ENCODE measurements around the gene SLC6A2.

Gene SLC6A2

DNA sequence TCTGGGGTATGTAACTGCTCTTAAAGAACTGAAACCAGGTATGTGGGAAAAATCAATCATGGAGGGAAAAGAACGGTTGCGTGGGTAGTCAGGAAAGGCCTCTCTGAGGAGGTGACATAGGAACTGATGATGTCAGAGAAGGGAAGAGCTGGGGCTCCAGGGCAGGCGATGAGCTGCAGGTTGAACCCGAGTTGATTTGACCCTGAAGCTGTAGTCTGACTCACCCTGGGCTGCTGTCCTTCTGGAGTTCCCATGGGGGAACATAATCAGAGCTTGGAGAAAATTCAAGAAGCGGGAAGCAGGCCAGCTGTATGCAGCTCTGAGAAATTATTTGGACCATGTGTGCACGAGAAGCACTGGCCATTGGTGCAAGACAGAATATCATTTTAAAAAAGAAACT, 16.7 kb downstream of the SLC6A2 start:
- DNase-seq (ENCODE audit: low spot score), result no peak

DNA sequence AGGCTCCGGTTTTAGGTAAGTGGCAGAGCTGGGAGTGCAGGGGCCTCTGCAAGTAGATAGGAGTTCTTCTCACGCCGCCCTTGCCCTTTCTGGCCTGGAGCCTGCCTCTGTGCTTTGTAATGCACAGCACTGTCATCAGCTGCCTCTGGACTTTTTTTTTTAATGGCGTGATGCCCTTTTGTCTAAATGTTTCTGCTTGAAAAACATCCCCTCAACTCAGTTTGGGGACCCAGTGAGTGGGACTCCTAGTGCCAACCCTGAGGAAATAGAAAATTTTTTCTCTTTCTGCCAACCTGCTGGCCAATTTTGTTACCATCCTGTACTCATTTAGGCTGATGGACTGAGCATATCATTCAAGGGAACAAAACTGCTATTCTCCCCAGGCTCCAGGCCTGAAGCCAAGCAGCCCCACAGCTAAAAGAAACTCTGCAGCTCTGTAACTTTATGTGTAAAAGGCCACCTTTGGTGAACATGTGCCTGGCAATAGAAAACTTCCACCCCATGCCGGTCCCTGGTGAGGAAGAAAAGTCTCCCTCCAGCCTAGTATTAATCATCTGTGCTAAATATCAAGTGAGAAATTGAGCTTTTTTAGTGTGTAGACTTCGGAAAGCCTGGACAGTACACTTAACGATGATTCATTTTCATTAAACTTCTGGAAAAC, 22.5 kb downstream of the SLC6A2 start:
- DNase-seq (ENCODE audit: low spot score), result peak; percentile 93

DNA sequence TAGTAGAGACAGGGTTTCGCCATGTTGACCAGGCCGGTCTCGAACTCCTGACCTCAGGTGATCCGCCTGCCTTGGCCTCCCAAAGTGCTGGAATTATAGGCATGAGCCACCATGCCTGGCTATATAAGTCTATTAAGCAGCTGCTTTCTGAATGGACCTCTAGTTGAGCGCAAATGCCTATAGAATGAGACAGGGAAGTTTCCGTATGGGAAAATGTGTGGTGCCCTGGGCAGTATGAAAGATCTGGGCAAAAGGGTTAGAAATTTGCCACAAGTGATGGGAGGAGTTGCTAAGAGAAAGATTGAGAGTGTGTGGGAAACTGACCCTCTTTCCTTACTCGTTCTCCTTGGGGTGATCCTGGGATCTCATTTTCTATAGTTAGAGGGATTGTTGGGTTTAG, 26.3 kb downstream of the SLC6A2 start:
- no peak for DNase-seq (ENCODE audit: low spot score)

DNA sequence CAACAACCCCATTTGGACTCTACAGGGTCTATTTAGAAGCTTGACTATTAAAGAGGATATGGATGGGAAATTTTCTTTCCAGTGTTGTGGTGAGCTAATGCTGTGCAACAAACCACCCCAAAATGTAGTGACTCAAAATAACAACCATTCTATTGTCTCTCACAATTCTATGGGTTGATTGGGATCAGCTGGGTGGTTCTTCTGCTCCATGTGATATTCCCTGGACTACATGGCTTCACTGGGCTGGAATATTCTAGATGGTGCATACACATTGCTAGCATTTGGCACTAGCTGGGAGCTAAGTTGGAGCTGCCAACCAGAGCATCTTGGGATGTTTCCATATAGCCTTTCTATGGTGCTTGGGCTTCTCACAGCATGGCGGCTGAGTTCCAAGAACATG, 30.2 kb downstream of the SLC6A2 start:
- no peak for DNase-seq (ENCODE audit: low spot score)

DNA sequence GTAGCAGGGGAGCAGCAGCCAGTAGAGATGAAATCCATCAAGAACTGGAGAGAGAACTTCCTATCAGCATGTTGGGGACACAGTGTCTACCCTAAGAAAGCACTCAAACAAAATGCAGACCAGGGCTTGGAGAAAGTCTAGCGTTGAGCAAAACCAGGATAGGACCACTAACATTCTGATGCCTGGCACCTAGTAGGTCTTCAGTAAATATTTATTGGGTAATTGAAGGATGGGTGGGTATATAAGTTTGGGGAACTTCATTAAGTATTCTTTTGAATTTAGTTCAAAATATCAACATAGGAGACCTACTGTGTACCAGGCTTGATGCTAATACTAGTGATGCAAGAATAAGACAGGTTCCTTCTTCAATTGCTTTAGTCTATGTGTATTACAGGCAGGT, 30.9 kb downstream of the SLC6A2 start:
- no peak for DNase-seq (ENCODE audit: low spot score)

DNA sequence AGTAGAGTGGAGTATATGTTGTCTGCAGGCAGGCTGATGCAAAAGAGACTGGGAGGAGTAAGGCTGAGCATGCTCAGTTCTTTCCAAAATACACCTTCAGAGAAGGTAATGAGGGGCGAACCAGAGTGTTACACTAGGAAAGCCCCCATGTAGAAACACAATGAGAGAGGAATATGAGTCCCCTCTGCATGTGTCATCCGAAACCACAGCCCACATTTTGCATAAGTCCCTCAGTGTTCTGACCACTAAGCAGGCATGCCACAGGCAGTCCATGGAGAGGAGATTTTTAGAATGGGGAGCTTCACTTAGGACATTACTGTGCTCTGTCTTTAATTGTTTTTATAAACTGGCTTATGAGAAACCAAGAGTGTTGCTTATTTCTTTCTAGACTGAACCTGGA, 32.0 kb downstream of the SLC6A2 start:
- DNase-seq (ENCODE audit: low spot score), result no peak

DNA sequence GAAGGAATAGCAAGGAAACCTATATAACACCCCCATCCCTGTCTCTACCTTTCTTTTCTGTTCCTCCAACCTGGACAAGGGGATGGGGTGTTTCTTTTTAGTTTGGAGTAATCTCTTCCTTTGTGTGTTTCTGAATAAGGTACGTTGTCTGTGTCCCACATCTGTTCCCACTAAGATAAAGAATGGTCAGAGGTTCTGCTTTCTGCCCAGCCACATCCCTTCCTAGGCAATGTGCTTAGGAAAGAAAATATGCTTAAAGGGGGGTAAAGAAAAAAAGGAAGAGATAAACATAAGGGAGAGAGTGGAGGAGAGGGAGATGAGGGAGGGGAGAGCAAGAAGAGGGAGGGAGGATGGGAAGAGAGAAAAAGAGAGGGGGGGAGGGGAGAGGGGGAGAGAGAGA, 35.1 kb downstream of the SLC6A2 start:
- DNase-seq (ENCODE audit: low spot score), result no peak

DNA sequence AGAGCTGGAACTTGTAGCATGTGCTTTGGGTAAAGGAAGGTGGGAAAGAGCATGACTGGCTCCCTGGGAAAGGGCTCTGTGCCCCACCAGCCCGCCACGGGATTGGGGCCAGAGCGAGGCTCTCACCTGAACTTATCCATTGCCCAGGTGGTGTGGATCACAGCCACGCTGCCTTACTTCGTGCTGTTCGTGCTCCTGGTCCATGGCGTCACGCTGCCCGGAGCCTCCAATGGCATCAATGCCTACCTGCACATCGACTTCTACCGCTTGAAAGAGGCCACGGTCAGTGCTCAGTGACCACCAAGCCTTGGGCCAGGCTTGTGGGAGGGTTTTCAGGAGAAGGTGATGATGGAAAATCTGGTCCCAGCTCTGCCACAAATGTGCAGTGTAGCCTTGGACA, 36.0 kb downstream of the SLC6A2 start:
- DNase-seq (ENCODE audit: low spot score), result no peak

DNA sequence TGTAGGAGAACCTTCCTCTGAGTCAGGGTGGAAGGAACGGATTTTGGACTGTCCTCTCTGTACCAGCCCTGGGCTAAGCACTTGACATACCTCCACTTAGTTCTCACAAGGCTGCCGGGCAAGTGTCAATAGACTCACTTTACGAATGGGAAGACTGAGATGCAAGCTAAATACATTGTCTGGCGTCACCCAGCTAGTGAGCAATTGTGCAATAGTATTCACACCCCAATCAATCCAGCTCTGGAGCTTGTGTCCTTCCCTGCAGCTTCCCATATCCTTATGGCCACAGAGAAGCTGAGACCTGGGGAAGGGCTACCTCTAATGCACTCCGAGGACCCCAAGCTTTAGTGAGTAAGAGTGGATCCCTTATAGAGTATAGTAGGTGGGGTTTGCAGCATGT, 39.8 kb downstream of the SLC6A2 start:
- no peak for DNase-seq (ENCODE audit: low spot score)

DNA sequence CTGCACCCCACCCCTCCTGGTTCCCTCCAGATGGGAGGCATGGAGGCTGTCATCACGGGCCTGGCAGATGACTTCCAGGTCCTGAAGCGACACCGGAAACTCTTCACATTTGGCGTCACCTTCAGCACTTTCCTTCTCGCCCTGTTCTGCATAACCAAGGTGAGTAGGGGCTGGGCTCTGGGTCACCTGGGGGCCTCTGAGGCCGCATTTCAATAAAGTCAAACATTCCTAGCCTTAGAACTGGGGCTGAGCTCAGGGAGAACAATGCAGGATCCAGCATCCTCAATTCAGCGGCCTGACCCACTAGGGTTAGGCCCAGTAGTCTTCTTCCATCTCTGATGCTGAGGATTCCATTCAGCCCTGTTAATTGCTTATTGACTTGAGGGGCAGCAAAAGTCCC, 42.1 kb downstream of the SLC6A2 start:
- no peak for DNase-seq (ENCODE audit: low spot score)

DNA sequence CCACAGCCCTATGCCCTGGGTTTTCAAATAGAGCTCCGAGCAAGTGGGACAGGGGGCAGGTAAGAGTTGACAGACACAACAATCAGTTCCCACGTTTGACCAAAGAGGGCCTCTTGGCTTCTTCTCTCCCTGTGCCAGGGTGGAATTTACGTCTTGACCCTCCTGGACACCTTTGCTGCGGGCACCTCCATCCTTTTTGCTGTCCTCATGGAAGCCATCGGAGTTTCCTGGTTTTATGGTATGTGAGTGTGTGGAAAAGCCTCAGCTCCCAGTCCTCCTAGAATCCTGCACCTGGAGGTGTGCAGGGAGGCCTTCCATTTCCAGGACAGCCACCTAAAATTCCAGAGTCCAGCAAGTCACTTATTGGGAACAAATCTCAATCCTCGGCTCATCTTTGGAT, 42.5 kb downstream of the SLC6A2 start:
- no peak for DNase-seq (ENCODE audit: low spot score)

DNA sequence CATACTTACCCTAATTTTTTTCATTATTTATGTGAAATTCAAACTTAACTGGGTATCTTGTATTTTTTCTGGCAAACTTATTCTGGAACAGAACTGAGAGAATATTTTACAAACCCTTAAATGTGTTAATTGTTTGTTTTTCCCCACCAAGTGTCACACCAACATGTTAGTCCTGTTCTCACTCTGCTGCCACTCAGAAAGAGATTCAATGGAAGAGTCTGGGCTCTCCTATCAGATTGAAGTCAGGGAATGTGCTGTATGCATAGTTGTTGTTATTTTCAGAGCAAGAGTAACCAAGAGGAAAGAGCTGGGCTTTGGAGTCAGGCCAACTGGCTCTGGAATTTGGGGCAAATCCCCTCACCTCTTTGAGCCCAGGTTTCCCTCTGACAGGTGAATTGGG, 43.2 kb downstream of the SLC6A2 start:
- no peak for DNase-seq (ENCODE audit: low spot score)

DNA sequence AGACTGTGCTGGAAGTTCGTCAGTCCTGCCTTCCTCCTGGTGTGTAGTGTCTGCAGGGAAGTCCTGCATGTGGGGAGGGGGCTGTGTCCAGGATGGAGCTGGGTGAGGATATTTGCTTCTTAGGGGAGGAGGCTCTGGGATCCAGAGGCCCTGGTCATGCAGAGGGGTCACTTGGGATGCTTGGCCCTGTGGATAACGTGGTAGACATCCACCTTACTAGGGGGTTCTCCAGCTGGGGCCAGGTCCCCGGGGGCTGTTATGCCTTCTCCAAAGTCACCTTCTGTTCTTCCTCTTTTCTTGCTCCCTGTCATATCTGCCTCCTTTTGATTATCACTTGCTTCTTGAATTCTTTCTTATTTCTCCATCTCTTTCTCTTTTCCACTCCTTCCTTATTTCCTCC, 43.8 kb downstream of the SLC6A2 start:
- DNase-seq (ENCODE audit: low spot score), result no peak

DNA sequence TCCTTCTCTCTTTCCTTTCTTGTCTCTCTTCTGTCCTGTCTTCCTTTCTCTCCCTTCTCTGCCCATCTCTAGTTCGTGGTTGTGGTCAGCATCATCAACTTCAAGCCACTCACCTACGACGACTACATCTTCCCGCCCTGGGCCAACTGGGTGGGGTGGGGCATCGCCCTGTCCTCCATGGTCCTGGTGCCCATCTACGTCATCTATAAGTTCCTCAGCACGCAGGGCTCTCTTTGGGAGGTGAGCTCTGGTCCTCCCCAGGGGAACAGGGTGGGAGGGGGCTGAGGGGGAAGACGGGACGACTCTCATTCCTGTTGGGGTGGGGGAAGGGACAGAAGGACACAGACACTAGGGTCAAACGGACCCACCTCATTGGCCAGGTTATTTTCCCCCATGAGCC, 44.3 kb downstream of the SLC6A2 start:
- DNase-seq (ENCODE audit: low spot score), result no peak

DNA sequence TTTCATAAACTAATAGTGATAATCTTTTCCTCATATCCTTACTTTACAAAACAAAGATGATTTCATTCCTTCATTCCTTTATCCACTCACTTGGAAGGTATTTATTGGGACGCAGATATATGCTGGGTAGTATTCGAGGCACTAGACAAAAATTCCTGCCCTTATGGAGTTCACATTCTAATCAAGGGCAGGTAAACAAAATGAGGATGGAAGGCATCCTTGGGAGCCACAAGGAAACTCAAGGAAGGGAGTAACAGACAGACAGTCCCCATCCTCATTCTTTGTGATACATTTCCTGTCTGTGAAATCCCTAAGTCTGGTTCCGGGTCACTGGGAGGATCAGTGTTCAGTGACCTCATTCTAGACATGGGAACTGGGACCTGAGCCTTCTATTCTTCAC, 45.2 kb downstream of the SLC6A2 start:
- no peak for DNase-seq (ENCODE audit: low spot score)

DNA sequence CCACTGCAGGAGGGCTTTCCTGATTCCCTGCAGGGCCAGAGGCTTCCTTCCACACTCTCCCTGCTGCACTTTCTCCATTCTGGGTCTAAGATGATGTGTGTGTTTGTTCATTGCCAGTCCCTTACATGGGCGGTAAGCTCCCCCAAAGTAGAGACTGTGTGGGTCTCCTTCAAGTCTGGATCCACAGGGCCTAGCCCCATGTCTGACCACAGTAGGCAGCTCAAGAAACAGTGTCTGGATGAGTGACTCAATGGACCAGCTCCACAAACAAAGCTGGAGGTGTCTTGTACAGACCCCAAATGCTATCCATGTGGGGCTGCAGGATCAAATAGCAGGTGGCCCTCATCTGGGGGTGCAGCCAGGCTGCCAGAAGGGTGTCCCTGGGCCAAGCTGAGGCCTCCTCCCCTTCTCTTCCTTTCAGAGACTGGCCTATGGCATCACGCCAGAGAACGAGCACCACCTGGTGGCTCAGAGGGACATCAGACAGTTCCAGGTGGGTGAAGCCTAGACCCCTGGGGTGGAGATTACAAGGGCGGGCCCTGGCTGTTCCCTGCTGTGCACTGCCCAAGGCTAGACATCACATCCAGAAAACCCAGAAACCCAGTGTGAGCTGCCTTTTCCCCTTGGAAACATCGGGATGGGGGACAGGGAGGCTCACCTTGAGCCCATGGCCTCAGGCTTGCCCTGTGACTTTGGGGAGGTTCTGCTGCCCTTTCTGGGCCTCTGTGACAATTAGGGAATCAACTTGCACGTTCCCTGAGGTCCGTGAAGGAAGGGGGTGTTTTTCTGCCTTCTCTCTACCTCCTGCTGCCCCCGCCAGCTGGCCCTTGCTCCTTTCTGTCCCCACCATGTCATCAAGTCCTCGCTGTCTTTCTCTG, 45.9 kb downstream of the SLC6A2 start:
- peak; percentile 24 for DNase-seq (ENCODE audit: low spot score)

DNA sequence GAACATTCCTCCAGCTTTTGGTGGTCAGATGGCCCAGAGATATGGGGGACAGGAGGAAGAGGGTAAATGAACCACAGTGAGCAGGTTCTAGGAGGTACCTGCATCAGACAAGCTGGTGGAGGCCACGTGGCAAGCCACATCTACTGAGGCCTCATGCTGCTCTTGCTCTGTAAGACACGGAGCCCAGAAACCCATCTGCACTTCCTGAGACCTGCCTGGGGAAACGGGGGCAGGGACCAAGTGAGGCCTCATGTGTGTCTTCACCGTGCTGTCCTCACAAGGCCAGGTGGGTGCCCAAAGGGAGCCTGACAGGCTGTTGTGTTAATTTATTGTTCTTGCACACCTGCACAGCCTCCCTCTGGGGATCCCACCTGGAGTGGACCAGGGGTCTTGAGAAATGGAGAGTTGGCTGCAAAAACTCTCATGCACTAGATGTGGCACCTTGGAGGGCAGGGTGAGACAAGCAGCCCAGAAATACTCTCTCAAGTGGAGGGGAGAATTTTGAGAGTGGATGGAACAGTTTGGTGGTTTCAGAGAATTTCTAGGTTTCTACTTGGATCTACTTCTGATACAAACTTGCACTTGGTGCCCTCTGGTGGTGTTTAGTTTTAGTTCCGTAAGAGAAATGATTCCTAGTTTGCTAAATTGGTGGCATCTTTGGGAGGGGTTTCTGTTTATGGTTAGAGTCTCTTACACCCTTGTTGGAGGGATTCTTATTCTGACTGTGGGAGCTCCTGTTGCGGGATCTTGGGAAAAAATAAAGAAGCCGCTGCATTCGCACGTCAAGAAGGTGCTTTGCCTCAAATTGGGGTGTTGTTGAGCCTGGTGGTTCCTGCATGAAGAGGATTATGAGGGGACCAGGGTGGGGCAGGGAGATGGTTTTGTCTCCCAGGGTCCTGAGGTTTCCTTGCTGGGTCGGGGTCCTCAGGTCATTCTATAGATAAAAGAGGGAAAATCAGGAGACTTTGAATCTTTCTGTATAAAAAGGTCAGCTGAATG, 47.5 kb downstream of the SLC6A2 start:
- peak; percentile 73 for DNase-seq (ENCODE audit: low spot score)

DNA sequence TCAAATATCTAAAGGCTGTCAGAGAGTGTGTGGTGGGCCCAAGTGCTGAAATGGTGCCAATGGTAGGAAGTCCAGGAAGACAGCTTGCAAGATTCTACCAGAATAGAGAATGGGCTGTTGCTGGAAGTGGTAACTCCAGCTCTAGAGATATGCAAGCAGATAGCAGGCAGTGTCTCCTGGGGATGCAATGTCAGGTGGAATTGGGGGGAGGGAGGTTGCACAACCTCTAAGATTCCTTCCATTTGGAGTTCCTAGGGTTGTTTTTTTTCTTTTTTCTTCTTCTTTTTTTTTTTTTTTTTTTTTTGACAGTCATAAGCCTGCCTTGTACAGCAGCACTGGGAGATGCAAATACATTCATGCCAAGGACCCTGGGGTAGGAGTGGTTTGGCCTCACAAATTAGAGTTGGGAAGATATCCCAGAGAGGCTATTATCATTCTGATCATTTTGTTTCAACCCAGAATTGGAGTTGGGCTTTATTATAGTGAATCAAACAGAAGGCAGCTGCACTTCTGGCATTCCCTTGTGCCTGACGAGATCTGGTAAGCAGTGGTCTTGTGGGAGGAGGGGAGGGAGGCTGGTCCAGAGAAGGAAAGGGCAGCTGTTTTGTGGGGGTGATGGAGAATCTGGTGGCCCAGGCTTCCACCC, 51.1 kb downstream of the SLC6A2 start:
- no peak for DNase-seq (ENCODE audit: low spot score)

DNA sequence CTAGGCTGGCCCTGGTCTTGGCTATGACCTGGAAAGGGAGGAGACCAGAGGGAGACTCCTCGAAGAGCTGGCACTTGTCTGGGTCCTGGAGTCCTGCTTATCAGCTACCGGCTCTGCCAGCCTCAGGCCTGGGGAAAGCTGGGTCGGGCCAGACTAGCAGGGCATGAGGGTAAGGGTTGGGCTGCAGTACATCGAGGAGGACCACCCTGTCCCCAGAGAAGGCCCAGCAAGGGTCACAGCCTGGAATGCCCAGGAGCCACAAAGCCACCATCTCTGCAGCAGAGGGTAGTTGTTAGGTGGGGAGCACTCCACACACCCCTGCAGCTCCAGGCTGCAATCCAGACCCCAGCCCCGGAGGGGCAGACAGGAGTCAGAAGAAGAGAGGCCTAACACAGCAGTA, 54.0 kb downstream of the SLC6A2 start:
- no peak for DNase-seq (ENCODE audit: low spot score)

DNA sequence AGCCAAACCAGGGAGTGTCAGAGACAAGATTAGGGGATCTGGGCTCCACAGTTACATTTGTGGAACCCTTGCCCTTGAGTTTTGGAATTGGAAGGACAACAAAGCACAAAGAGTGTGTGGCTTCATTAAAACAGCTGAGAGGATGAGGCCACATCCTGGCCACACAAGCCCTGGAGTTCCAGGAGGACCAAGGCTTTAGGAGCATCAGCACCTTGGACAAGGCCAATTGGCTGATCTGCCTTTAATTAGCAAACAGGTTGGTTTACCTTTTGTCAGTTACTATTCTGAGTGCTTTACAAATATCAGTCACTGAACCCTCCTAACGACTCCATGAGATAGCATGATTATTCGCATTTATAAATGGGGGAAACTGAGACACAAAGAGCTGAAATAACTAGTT, 54.7 kb downstream of the SLC6A2 start:
- no peak for DNase-seq (ENCODE audit: low spot score)

DNA sequence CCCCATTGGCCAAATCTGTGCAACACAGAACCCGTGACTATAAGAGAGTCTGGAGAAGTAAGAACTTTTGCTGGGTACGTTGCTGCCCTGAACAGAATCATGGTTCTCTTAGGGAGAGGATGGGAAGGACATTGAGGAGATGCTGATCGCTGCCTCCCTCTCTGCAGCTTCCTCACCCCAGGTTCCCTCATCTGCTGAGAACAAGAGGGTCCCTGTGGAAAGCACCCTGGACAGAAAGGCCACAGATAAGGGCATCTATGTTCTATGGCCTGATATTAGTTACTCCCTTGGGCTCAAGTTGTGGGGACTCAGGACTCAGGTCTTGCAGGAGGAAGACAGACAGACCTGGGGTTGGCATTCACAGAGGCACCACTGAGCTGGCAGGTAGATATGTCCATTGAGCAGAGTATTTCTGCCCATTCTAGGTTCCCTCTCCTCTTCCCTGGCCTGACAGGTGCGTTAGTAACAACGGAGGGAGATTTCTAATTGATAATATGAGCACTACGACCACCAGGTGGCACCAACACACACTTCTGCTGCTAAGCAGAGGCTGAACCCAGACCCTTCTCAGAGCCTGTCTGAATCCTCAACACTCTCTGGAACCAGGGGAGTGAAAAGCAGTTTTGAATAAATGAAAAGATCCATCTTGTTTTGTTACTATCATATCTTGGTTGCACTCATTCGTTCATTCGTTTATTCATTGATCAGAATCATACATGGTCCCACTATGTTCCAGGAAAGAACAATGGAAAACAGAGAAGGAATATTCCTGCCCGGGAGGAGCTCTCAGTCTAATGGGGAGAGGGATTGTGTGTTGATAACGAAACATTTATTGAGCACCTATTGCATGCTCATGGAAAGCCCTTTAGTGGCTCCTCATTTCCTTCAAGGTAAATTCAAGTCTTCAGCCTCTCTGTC, 56.4 kb downstream of the SLC6A2 start:
- DNase-seq (ENCODE audit: low spot score), result peak; percentile 41
